Adrenal gland (tissue), 12 donors: ENCODE measurements around the gene CAPN5. TPM values are rescaled to one million over a fixed set of nuclear protein-coding genes. Genes with fewer than 3 reads are reported as not detected.

ENCODE experiments used
- DNase-seq, 7 donors: peaks; one replicate each; pipeline ENCODE4 v3.0.0-alpha.2; 2019 to 2020
- H3K27ac ChIP-seq, 5 donors: fragments of 200-600 bp; sonication (generic) in 4 of 5; 1 replicate in 3 of 5; 2 replicates in 2 of 5; pipeline versions ENCODE4 v1.5.1 to v1.8.0; 2016 to 2020; ENCODE audit warnings: mild to moderate bottlenecking in 1 of 5
- H3K27me3 ChIP-seq: fragments of 200-600 bp; 2 replicates; pipeline ENCODE4 v1.8.0; 2021
- H3K36me3 ChIP-seq, 2 donors: fragments of 200-600 bp; replicated peaks in 1 of 2; 1 replicate in 1 of 2; 2 replicates in 1 of 2; pipeline versions ENCODE4 v1.5.1 to v1.8.0; 2018 to 2022
- H3K4me1 ChIP-seq, 2 donors: fragments of 200-600 bp; replicated peaks in 1 of 2; 1 replicate in 1 of 2; 2 replicates in 1 of 2; pipeline versions ENCODE4 v1.5.1 to v1.8.0; 2018 to 2021
- H3K4me3 ChIP-seq, 4 donors: fragments of 200-600 bp; sonication (generic) in 3 of 4; one replicate each; pipeline ENCODE4 v1.5.1; 2016 to 2018
- H3K9me3 ChIP-seq, 3 donors: fragments of 200-600 bp; sonication (generic) in 1 of 3; replicated peaks in 1 of 3; 1 replicate in 2 of 3; 2 replicates in 1 of 3; pipeline versions ENCODE4 v1.5.1 to v1.8.0; 2016 to 2021
- CTCF ChIP-seq, 6 experiments: fragments of 450-650 bp in 4 of 6; fragments of 200-600 bp in 2 of 6; sonication (generic) in 1 of 6; IDR thresholded peaks; 1 replicate in 5 of 6; 2 replicates in 1 of 6; pipeline versions ENCODE4 v1.5.1 to v1.8.0; 2016 to 2021; ENCODE audit warnings: antibody characterized with exemption in 6 of 6, mild to moderate bottlenecking in 2 of 6, moderate library complexity in 1 of 6
- POLR2A ChIP-seq, 2 donors: fragments of 450-650 bp; IDR thresholded peaks; one replicate each; pipeline ENCODE4 v1.6.1; 2017; ENCODE audit warnings: antibody characterized with exemption in 2 of 2, mild to moderate bottlenecking in 2 of 2, moderate library complexity in 1 of 2
- WGBS, 4 donors: extraction: QIAGEN DNeasy Blood & Tissue Kit in 2 of 4; methylation state at CpG; one replicate each; pipeline versions ENCODE4 v1.1.5 to v1.1.7; 2013 to 2017; 5-methylcytosine and 5-hydroxymethylcytosine counted together
- intact Hi-C, 2 donors: fragments of 100-400 bp; cut with DNase I; formaldehyde crosslinking; loops; one replicate each; pipeline versions ENCODE4 v1.14.1 to v1.15.0; 2022 to 2023
- polyA plus RNA-seq, 3 donors: library from polyadenylated mRNA; stranded (reverse); fragments of 200-250 nt in 2 of 3; fragments of 350-450 nt in 1 of 3; fragmentation: Illumina TruSeq in 1 of 3; extraction: RNeasy Lipid Tissue Mini Kit (QIAGEN cat#74804) in 1 of 3; gene quantifications; one replicate each; pipeline ENCODE4 v1.2.3, GENCODE V29; 2013 to 2014
- total RNA-seq, 9 donors: library from RNA; depleted of rRNA in 4 of 9; stranded (reverse); fragments of >200 nt in 4 of 9; fragments of 120-200 nt in 1 of 9; fragmentation: NEBNext Ultra II Directional in 1 of 9; extraction: Animal tissue kit (Norgen Biotek cat#: 25700) in 1 of 9; gene quantifications; one replicate each; pipeline versions ENCODE4 v1.1.0 to v1.2.4, GENCODE V29; 2013 to 2023
- donor health status: healthy with polysubstance abuse.
- donor health status: Bipolar disorder and iron deficiency.
- donor health status: DM: yes; HTN: yes; CAD: no.
- donor health status: DM: no; HTN: no; CAD: no.
- donor health status: DM: no; HTN: no; CAD: no.
- donor health status: DM: yes; HTN: yes; CAD: no.

Gene CAPN5
- total and polyA plus RNA-seq, 12 donors = 5.6 to 29.6 (median 18.4) TPM

DNA sequence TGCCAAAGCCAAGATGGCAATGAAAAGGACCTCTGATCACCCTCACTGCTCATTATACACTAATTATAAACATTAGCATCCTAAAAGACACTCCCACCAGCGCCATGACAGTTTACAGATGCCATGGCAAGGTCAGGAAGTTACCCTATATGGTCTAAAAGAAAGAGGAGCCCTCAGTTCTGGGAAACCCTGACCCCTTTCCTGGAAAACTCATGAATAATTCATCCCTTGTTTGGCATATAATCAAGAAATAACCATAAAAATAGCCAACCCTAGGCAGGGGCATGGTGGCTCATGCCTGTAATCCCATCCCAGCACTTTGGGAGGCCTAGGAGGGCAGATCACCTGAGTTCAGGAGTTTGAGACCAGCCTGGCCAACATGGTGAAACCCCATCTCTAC, 12.7 kb upstream of the CAPN5 start:
- H3K9me3 ChIP-seq = no peaks in the 10 kb centered on the region
- no peaks in the 10 kb centered on the region for H3K27me3 ChIP-seq
- H3K27ac ChIP-seq = no peak overlapping the region
- TF ChIP-seq CTCF (IDR thresholded peaks at IDR 0.05) = no peak
- peak in 2 of 7 donors; percentile 1 to 30 for DNase-seq
- no peaks in the 10 kb centered on the region for H3K36me3 ChIP-seq
- H3K4me1 ChIP-seq = no peaks in the 10 kb centered on the region
- H3K4me3 ChIP-seq = no peak overlapping the region
- intact Hi-C loops = no loop called here
- 43 to 85% (median 73%) methylated on average over 1 of the region's 1 CpG for WGBS, 4 donors

- no peaks in the 10 kb centered on the region for H3K4me1 ChIP-seq
- H3K9me3 ChIP-seq = no peaks in the 10 kb centered on the region
- H3K4me3 ChIP-seq = no peak overlapping the region
- intact Hi-C loops = no loop called here
- 41 to 56% (median 45%) methylated on average over 2 of the region's 2 CpGs for WGBS, 4 donors
- no peaks in the 10 kb centered on the region for H3K36me3 ChIP-seq
- H3K27ac ChIP-seq = peak overlapping the region in 3 of 5 donors; percentile 19 to 56 (median 55)
- TF ChIP-seq CTCF (IDR thresholded peaks at IDR 0.05) (no peak), POLR2A (IDR thresholded peaks at IDR 0.05) (no peak)
- no peaks in the 10 kb centered on the region for H3K27me3 ChIP-seq
- DNase-seq = peak in 3 of 7 donors; percentile 15 to 63 (median 15)
These were observed 11.6 kb upstream of the CAPN5 start for GRCh38 chr11:77055101-77055561.

- intact Hi-C loops = no loop called here
- DNase-seq = peak in 2 of 7 donors; percentile 16 to 48
- no peaks in the 10 kb centered on the region for H3K36me3 ChIP-seq
- H3K4me3 ChIP-seq = no peak overlapping the region
- no peak for TF ChIP-seq POLR2A (IDR thresholded peaks at IDR 0.05)
- H3K27me3 ChIP-seq = no peaks in the 10 kb centered on the region
- H3K9me3 ChIP-seq = no peaks in the 10 kb centered on the region
- no peaks in the 10 kb centered on the region for H3K4me1 ChIP-seq
- WGBS, 4 donors = 92 to 98% (median 95%) methylated on average over 5 of the region's 5 CpGs
- H3K27ac ChIP-seq = peak overlapping the region in 2 of 5 donors; percentile 19 to 43
These were observed 10.9 kb upstream of the CAPN5 start for GRCh38 chr11:77055913-77056312.

DNA sequence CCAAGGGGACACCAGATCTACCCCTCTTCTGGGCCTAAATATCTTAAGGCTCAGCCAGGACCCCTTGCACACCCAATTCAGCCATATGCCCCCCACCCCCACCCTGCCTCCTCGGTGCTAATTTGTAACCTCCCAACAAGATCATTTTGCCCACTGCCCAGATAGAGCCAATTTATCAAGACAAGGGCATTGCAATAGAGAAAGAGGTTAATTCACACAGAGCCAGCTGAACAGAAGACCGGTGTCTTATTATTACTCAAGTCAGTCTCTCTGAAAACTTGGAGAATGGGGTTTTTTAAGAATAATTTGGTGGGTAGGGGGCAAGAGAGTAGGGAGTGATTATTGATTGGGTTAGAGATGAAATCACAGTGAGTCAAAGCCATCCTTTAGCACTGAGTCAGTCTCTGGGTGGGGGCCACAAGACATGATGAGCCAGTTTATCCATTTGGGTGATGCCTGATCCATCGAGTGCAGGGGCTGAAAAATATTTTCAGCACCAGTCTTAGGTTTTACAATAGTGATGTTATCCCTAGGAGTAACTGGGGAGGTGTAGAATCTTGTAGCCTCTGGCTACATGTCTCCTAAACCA, 9.9 kb upstream of the CAPN5 start:
- no peak overlapping the region for H3K4me3 ChIP-seq
- WGBS, 4 donors = 72 to 91% (median 85%) methylated on average over 3 of the region's 3 CpGs
- H3K27me3 ChIP-seq = no peaks in the 10 kb centered on the region
- no peaks in the 10 kb centered on the region for H3K36me3 ChIP-seq
- DNase-seq = peak in 1 of 7 donors; percentile 3
- H3K27ac ChIP-seq = no peak overlapping the region
- H3K9me3 ChIP-seq = no peaks in the 10 kb centered on the region
- no peak for TF ChIP-seq POLR2A (IDR thresholded peaks at IDR 0.05)
- TF ChIP-seq CTCF (IDR thresholded peaks at IDR 0.05) = no peak
- no peaks in the 10 kb centered on the region for H3K4me1 ChIP-seq
- intact Hi-C loops = no loop called here

DNA sequence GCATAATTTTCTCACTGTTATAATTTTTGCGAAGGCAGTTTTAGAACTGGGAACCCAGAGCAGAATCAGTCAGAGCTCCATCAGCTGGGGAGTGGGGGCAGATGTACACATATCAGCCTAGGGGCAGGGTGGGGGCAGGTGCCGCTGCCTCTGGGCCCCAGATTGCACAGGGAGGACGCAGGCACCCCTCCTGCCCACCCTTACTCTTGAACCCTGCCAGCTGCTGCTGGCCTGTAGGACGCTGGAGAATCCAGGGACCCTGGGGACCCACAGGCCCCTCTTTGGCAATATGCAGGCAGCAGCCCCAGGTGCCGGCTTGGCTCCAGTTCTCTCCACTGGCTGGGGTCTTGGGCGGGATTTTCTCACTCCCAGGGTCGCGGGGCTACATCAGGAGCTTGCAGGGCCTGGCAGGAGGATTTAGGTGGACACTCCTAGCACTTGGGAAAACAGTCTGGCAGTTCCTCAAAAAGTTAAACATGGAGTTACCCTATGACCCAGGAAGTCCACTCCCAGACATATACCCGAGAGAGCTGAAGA, 8.8 kb upstream of the CAPN5 start:
- Histone ChIP-seq H3K4me3 (no peak overlapping the region), H3K4me1 (no peaks in the 10 kb centered on the region), H3K27me3 (no peaks in the 10 kb centered on the region), H3K36me3 (no peaks in the 10 kb centered on the region), H3K9me3 (no peaks in the 10 kb centered on the region), H3K27ac (no peak overlapping the region)
- no peak for TF ChIP-seq POLR2A (IDR thresholded peaks at IDR 0.05)
- no peak for TF ChIP-seq CTCF (IDR thresholded peaks at IDR 0.05)
- peak in 2 of 7 donors; percentile 9 to 28 for DNase-seq
- intact Hi-C loops = no loop called here
- 75 to 96% (median 81%) methylated on average over 6 to 9 of the region's 9 CpGs for WGBS, 4 donors
